Rectal smooth muscle tissue (tissue), 1 donor: ENCODE results near the gene CTSS.

Source experiments
- H3K27ac ChIP-seq: one replicate; pipeline ENCODE4 v1.7.0; 2013; ENCODE audit warnings: low read depth, low read length, inconsistent platforms
- H3K27me3 ChIP-seq: one replicate; pipeline ENCODE4 v1.7.0; 2013; ENCODE audit warnings: low read length; ENCODE audit not compliant: control insufficient read depth, insufficient read depth
- H3K36me3 ChIP-seq: one replicate; pipeline ENCODE4 v1.7.0; 2013; ENCODE audit warnings: low read length; ENCODE audit not compliant: control insufficient read depth, insufficient read depth
- H3K4me1 ChIP-seq: one replicate; pipeline ENCODE4 v1.7.0; 2013; ENCODE audit warnings: low read length; ENCODE audit not compliant: control insufficient read depth, insufficient read depth
- H3K4me3 ChIP-seq: one replicate; pipeline ENCODE4 v1.7.0; 2013; ENCODE audit warnings: low read length
- H3K9ac ChIP-seq: one replicate; pipeline ENCODE4 v1.7.0; 2013; ENCODE audit warnings: low read length

Gene CTSS

DNA sequence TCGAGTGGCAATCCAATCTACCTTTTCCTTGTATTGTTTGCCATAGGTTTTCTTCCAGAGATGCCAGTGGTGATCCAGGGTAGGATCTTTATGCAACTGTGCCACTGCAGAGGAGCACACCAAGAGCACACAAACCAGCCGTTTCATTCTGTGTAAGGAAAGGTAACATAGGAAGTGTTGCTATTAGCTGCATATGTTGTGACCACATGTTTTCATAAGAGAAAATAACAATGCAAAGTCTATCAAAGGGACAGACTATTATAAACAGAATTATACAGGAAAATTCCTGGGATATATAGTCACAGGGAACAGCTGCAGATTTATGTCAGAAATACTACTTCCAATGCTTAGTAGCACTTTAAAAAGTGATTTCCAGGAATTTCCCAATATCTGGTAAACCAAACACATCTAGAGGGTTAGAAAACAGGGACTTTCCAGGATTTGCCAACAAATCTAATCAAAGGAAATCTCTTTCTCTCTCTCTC is 919 bp downstream of the CTSS start:
- peak overlapping the region; percentile 38 for H3K4me3 ChIP-seq
- H3K4me1 ChIP-seq: no peaks in the 10 kb centered on the region

DNA sequence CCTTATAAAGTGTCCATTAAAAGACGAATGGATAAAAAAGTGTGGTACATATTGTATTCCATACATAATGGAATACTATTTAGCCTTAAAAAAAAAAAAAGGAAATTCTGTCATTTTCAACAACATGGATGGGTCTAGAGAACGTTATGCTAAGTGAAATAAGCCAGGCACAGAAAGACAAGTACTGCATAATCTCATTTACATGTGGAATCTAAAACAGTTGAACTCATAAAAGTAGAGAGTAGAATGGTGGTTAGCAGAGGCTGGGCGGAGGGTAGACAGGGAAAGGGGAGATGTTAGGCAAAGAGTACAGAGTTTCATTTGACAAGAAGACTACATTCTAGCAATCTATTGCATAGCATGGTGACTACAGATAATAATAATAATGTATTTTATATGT is 2.6 kb downstream of the CTSS start:
- Histone ChIP-seq H3K4me1 (no peaks in the 10 kb centered on the region), H3K9ac (no peak overlapping the region), H3K27ac (no peak overlapping the region), H3K4me3 (no peak overlapping the region), H3K36me3 (no peaks in the 10 kb centered on the region), H3K27me3 (no peaks in the 10 kb centered on the region)

More for the DNA sequence above, 919 bp downstream of the CTSS start:
- Histone ChIP-seq H3K9ac (no peak overlapping the region), H3K27me3 (no peaks in the 10 kb centered on the region), H3K36me3 (no peaks in the 10 kb centered on the region), H3K27ac (no peak overlapping the region)

DNA sequence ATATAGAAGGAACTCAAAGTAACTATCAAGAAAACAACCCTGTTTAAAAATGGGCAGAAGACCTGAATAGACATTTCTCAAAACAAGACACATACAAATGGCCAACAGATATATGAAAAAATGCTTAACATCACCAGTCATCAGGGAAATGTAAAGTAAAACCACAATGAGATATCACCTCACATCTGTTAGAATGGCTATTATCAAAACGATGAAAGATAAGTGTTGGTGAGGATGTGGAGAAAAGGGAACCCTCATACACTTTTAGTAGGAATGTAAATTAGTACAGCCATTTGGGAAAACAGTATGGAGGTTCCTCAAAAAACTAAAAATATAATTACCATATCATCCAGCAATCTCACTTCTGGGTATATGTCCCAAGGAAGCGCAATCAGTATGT is 3.0 kb downstream of the CTSS start:
- H3K4me3 ChIP-seq: no peak overlapping the region
- H3K36me3 ChIP-seq: no peaks in the 10 kb centered on the region
- H3K9ac ChIP-seq: no peak overlapping the region
- H3K27me3 ChIP-seq: no peaks in the 10 kb centered on the region
- H3K4me1 ChIP-seq: no peaks in the 10 kb centered on the region
- H3K27ac ChIP-seq: no peak overlapping the region

DNA sequence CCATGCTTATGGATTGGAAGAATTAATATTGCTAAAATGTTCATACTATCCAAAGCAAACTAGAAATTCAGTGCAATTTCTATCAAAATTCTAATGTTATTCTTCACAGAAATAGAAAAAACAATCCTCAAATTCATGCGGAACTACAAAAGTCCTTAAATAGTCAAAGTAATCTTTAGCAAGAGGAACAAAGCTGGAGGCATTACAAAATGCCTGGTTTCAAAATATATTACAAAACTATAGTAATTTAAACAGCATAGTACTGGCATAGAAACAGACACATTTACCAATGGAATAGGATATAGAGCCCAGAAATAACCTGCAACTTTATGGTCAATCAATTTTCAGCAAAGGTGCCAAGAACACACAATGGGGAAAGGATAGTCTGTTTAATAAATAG is 3.8 kb downstream of the CTSS start:
- H3K4me1 ChIP-seq: no peaks in the 10 kb centered on the region
- no peak overlapping the region for H3K27ac ChIP-seq
- no peaks in the 10 kb centered on the region for H3K27me3 ChIP-seq
- no peaks in the 10 kb centered on the region for H3K36me3 ChIP-seq
- no peak overlapping the region for H3K9ac ChIP-seq
- H3K4me3 ChIP-seq: no peak overlapping the region

DNA sequence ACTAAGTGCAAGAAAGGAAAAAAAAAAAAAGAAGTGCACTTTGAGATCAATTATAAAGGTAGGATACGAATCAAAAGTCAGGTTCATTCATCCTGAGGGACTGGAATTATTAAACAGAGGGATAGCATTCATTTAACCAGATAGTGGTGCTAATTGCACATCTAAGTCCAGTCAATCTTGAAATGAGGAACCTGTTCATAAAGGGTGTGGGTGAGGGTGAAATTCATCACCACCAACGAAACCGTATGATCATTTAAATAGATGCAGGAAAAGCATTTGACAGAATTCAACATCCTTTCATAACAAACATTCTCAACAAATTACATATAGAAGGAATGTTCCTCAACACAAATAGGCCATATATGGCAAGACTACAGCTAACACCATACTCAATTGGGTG is 5.6 kb downstream of the CTSS start:
- Histone ChIP-seq H3K36me3 (no peaks in the 10 kb centered on the region), H3K27ac (no peak overlapping the region), H3K4me1 (no peaks in the 10 kb centered on the region), H3K27me3 (no peaks in the 10 kb centered on the region), H3K9ac (no peak overlapping the region), H3K4me3 (no peak overlapping the region)

DNA sequence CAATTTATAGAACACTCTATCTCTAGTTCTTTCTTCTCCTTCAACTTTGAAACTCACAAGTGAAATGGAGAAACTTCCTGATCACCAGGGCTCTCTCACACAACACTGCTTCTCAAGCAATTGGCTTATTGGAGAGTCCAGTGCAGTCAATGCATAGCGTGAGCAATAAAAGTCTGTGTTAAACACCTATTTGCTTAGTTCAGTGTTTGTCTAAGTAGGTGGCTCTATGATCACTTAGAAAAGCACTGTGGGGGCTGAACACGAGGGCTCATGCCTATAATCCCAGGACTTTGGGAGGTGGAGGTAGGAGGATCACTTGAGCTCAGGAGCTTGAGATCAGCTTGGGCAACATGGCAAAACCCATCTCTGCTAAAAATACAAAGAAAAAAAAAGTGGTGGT is 12.2 kb downstream of the CTSS start:
- H3K36me3 ChIP-seq: no peaks in the 10 kb centered on the region
- H3K27me3 ChIP-seq: no peaks in the 10 kb centered on the region
- no peaks in the 10 kb centered on the region for H3K4me1 ChIP-seq
- H3K4me3 ChIP-seq: no peak overlapping the region
- H3K27ac ChIP-seq: no peak overlapping the region
- no peak overlapping the region for H3K9ac ChIP-seq

DNA sequence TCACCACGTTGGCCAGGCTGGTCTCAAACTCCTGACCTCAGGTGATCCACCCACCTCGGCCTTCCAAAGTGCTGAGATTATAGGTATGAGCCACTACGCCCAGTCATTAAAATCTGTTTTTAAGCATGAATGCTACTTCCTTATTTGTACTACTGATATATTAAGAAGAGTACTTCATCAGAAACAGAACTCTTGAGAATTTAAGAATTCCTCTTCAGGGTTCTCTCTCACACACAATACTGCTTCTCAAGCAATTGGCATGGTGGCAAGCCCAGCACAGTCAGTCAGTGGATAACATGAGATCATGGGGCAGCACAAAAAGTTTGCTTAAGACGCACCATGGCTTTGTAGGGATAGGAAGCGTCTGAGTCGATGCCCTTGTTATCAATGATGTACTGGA is 14.1 kb downstream of the CTSS start:
- H3K4me3 ChIP-seq: no peak overlapping the region
- H3K36me3 ChIP-seq: peaks cover 3% of the 10 kb centered on the region
- no peak overlapping the region for H3K9ac ChIP-seq
- H3K4me1 ChIP-seq: no peaks in the 10 kb centered on the region
- H3K27me3 ChIP-seq: no peaks in the 10 kb centered on the region
- H3K27ac ChIP-seq: no peak overlapping the region

DNA sequence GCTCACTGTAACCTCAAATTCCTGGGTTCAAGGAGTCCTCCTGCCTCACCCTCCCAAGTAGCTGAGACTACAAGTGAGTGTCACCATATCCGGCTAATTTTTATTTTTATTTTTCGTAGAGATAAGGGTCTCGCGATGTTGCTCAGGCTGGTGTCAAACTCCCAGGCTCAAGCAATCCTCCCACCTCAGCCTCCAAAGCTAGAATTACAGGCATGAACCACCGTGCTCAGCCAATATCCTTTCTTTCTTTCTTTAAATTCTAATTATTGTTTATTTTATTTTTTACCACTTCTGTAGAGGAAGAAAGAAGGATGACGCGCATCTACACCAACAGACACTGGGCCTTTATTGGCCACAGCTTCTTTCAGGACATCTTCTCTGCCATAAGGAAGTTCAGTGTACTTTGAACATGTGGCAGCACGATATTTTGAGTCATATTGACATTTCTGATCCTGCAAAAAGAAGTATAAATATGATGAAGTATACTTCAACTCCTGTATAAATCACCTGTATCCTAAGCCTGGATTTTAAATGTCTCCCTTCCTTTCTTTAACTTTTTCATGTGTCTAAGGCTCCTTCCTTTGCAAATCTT is 15.8 kb downstream of the CTSS start:
- Histone ChIP-seq H3K4me1 (no peaks in the 10 kb centered on the region), H3K36me3 (peaks cover 4% of the 10 kb centered on the region), H3K9ac (no peak overlapping the region), H3K27ac (no peak overlapping the region), H3K4me3 (no peak overlapping the region), H3K27me3 (no peaks in the 10 kb centered on the region)

DNA sequence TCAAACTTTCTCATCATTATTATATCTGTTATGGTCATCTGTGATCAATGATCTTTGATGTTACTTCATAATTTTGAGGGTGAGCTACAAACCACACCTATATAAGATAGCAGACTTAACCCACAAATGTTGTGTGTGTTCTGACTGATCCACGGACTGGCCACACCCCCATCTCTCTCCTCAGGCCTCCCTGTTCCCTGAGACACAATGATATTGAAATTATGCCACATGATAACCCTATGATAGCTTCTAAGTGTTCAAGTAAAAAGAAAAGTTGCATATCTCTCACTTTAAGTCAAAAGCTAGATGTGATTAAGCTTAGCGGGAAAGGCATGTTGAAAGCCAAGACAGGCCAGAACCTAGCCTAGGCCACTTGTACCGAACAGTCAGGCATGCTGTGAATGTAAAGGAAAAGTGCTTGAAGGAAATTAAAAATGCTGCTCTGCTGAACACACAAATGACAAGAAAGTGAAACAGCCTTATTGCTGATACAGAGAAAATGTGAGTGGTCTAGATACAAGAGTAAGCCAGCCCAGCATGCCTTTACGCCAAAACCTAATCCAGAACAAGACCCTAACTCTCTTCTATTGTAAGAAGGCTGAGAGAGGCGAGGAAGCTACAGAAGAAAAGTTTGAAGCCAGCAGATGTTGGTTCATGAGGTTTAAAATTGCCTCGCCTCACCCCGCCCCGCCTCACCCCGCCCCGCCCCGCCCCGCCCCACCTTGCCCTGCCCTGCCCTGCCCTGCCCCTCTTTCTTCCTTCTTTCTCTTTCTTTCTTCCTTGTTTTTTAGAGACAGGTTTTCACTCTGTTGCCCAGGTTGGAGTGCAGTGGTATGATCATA is 16.5 kb downstream of the CTSS start:
- H3K4me1 ChIP-seq: no peaks in the 10 kb centered on the region
- no peak overlapping the region for H3K9ac ChIP-seq
- no peak overlapping the region for H3K27ac ChIP-seq
- H3K36me3 ChIP-seq: peaks cover 6% of the 10 kb centered on the region
- no peak overlapping the region for H3K4me3 ChIP-seq
- H3K27me3 ChIP-seq: no peaks in the 10 kb centered on the region

DNA sequence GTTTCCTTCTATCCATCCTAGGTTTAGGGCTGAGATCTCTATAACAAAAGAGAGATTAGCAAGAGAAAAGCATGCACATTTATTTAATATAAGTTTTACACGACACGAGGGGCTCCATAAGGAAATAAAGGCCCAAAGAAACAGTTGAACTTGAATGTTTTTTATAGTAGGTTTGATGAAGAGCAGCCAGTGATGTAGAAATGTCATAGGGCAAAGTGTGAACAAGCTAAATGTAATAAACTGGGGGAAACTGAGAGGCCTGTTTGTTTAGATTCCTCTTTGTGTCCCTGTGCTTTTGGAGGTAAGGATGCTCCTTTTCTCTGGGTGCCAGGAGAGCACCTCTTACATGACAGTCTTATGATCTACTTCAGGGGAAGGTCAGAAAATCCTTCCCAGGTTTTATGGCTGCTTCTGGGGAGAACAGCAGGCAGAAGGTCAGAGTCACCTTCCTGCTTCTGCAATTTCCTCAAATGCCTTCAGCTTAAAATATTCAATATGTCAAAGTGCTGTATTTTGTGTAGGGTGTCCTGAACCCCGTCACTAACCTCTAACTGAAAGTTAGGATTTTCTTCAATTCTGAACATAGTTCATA is 35.4 kb downstream of the CTSS start:
- H3K9ac ChIP-seq: no peak overlapping the region
- no peaks in the 10 kb centered on the region for H3K4me1 ChIP-seq
- H3K4me3 ChIP-seq: no peak overlapping the region
- no peaks in the 10 kb centered on the region for H3K27me3 ChIP-seq
- H3K27ac ChIP-seq: no peak overlapping the region
- peaks cover 3% of the 10 kb centered on the region for H3K36me3 ChIP-seq

DNA sequence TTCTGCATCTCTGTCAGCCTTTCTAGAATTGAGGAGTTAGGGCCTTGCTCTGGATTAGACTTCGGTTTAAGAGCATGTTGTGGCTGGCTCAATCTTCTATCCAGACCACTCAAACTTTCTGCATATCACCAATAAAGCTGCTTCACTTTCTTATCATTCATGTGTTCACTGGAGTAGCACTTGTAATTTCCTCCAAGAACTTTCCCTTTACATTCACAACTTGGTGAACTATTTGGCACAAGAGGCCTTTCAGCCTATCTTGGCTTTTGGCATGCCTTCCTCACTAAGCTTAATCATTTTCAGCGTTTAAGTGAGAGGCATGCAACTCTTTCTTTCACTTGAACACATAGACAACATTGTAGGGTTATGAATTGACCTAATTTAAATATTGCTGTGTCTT is 41.2 kb downstream of the CTSS start:
- H3K4me3 ChIP-seq: no peak overlapping the region
- H3K27ac ChIP-seq: no peak overlapping the region
- H3K9ac ChIP-seq: no peak overlapping the region
- H3K27me3 ChIP-seq: no peaks in the 10 kb centered on the region
- H3K36me3 ChIP-seq: no peaks in the 10 kb centered on the region
- H3K4me1 ChIP-seq: no peaks in the 10 kb centered on the region

DNA sequence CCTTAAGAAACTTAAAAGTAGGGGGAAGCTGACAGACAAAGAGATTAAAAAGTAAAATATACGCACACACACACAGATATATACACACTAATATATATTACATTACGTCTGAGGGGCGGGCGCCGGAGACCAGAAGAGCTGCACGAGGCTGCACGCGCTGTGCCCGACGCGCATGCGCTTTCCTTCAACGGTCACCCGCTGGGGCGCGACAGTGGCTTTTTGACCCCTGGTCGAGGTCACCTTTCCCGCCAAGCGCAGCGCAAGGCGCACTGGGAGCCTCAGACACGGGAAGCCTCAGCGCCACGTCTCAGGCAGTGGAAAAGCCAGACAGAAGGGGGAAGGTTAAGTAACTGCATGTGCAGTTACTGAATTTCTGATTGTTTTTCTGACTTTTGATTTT is 44.9 kb downstream of the CTSS start, which contains the start of gene HORMAD1:
Gene HORMAD1 (minus strand): TSS at position 193 of the 400 bp plus-strand sequence. CDS start 1,390 bp downstream, outside the sequence.
- no peak within 1 kb of the TSS for H3K27ac ChIP-seq
- H3K27me3 ChIP-seq: no peaks in the 10 kb centered on the region
- H3K36me3 ChIP-seq: no peaks in the 10 kb centered on the region
- H3K9ac ChIP-seq: no peak within 1 kb of the TSS
- H3K4me3 ChIP-seq: no peak within 1 kb of the TSS
- H3K4me1 ChIP-seq: no peaks in the 10 kb centered on the region
